Measurements from ENCODE around the gene RAB1A.
A peak's percentile ranks its signal among the peaks of the same experiment; 100 is the strongest.

Gene RAB1A

DNA sequence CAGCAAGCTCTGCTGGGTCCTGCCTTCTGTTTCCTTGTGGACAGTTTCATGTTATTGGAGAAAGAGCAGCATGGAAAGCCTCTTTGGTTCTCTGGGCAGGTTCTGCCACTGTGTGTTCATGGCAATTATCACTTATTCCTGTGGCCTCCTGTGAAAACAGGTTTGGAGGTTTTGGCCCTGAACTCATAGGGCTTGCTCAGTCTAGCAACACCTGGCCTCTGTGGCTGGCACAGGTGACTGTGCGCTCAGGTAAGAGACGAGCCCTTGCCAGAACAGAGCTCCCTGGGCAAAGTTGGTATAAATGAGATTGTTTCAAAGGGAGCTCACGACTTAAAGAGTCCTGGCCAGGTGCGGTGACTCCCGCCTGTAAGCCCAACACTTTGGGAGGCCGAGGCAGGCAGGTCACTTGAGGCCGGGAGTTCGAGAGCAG is 68.0 kb downstream of the RAB1A start:
- no peak for DNase-seq (ENCODE audit: low read depth, low spot score)

DNA sequence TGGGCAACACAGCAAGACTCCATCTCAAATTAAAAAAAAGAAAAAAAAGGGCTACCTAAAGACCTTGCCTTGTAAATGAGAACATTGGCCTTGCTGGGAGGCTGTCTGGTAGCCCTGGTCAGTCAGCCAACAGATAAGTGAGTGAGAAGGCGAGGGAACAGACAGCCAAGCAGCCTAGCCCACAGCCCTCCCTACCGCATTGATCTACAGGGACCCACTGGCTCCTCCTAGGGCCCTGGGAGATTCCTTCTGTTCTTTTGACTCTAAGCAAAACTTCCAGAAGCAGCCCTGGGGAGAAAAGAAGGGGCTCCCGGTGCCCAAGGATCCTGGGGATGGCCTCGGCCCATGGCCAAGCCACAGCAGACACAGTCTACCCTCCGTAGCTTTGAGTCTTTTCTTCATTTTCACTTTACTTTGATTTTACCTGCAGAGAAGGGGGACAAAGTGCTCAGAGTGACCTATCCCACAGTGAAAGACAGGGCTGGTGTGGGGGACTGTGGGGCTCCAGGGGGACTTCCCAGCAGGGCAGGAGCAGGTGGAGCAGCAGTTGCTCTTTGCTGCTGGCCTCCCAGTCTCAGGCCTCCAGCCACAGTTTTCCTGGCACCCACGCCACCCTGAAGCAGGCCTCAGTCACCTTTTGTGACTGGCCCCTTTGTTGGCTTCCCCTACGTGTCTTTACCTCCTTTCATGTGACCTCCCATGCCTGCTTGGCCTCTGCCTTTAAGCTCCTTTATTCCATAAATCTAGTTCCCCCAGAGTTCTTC is 68.6 kb downstream of the RAB1A start:
- DNase-seq (ENCODE audit: low read depth, low spot score) = no peak

DNA sequence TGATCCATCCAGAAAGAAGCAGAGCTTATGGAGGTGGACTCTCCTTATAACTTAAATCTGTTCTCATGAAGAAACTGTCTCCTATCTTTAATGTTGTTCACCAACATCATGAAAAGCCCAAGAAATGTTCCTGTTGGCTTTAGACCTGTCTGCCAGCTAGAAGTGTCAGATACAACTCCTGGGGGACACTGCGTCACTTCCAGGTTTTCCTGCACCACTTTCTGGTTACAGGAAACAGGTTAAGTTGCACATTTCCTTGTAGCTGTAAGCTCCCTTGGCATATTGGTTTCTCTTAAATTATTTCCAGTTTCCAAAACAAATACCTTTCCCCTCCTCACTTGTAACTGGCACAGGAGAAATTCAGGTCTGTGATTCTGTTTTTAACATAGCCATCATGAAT is 70.8 kb downstream of the RAB1A start:
- DNase-seq (ENCODE audit: low read depth, low spot score) = no peak

DNA sequence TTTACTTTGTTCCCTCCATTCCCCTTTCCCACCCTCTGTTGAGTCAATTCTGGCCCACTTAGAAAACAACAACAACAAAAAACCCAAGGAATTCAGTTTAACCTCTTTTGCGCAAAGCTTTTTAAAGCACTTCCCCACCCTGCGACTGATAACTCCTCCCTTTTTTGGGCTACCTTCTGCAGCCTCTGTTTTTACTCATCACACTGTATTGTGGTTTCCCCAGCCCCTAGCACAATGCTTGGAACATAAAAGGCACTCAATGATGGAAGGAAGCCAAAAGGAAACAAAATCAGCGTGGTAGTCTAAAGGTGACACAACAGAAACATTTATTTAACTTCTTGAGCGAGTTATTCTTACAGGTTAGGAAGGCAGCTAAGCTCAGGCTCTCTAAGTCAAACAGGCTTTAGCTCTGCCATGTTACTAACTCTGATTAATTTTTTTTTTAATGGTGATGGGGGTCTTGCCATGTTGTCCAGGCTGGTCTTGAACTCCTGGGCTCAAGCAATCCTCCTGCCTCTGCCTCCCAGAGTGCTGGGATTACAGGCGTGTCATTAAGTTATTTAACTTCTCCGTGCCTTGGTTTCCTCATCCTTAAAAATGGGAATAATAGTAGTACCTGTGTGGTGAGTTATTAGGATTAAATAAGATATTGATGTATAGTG is 72.4 kb downstream of the RAB1A start:
- no peak for DNase-seq (ENCODE audit: low read depth, low spot score)

DNA sequence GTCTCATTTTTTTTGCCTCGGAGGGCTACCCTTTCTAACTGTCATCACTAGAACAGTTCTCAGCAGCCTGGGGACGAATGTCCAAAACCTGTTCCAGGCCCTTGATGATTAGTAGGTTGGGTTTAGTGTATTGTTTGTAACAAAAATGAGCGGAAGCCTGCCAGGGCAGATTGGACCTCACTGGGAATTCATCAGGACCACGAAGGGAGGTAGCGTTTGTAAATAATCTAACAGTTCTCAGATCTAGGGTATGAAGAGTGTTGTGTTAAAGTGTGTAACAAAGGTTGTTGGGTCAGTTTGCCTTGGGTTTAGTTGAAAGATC is 72.9 kb downstream of the RAB1A start:
- no peak for DNase-seq (ENCODE audit: low read depth, low spot score)

DNA sequence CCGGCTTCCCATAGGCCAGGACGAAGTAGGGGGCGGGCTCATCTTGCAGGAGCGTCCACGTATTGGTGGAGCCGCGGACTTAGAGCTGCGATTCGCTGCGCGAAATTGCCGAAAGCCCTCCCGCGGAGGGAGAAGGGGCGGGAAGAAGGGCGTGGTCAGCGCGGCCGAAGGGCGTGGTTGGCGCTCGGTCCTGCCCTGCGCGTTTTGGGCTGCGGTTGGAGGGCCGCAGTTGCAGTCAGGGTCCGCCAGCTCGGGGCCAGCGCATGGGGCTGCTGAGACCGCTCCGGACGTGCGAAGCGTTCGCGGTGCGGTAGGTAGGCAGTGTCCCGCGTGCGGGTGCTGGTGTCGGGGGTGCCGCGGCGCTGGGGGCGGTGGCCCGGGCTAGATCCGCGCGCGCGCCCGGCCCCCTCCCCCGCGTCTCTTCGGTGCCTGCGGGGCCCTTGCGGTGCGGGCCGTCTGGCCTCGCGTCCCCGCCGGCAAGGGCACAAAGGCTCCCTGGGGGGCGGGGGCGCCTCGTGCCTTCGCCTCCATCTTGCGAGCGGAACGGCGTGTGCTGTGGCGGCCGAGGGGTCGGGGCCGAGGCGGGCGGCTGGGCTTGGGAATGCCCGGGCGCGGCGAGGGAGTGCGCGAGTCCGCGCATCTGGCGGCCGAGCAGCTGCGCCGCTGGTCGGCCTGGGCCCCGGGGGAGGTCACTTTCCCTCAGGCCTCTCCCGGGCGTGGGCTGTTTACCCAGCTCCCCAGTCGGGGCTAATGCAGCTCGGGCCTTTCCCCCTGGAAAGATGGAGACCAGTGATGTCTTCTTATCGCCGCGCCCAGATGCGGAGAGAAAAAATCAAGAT is 73.5 kb downstream of the RAB1A start, which contains the start of gene CEP68:
Gene CEP68, plus strand, starts transcription at position 202 of the 839 bp plus-strand sequence. CDS start 13,029 bp downstream, outside the sequence.
- peak; percentile 95 for DNase-seq (ENCODE audit: low read depth, low spot score)

DNA sequence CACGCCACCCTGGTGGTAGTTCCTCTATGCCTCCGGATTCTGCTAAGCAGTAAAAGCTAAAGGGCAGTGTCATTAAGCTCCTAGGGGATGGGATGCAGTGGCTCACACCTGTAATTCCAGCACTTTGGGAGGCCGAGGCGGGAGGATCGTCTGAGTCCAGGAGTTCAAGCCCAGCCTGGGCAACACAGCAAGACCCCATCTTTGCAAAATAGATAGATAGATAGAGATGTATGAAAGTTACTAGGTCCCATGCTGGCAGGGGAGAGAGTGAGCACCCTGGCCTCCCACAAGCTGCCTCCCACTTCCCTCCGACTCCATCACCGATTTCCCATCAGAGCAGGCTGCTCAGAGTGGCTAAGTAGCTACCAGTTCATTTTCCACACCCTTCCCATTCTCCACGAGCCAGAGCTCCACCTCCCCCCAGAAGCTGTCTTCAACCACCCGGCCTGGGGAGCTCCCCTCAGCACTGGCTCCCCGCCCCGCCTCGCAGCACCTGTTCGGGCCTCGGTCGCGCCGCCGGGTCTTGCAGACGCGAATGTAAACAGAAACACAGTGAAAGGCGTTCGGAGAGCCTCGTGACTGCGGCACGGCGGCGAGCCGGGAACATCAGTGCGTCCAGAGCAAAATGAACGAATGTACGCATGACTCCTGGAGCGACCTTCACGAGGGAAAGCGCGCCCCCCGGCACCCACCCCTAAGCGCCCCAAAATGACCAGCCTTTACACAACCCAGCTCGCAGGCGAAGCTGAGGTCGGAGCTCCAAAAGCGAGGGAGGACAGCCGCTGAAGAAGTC is 74.3 kb downstream of the RAB1A start:
- no peak for DNase-seq (ENCODE audit: low read depth, low spot score)

DNA sequence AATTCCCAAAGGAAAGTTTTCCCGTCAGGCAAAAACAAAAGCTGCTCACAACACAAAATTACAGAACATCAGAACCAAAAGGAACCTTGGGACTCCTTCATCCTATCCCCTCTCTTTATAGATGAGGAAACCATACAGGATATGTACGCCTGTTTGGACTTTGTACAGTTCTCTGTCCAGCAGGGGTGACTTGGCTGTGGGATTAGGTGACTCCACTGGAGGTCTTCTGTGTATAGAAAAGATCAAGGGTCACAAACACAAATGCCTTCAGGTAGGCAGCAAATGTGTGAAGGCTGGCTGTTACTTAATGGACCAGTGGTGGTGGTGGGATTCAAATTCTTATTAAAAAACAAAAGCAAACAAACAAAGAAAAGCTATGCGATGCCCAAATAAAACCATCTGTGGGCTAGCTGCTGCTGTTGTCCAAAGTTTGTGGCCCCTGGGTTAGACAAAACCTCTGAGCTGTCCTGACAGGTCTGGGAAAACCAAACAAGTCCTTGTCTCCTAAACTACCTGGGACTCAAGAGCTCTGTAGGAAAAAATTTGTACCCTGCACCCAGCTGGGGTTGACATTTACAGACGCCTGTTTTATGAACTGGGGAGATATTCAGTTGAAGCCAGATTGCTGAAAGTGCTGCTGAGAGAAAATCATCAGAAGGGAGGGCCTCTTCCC is 75.0 kb downstream of the RAB1A start:
- DNase-seq (ENCODE audit: low read depth, low spot score) = no peak

DNA sequence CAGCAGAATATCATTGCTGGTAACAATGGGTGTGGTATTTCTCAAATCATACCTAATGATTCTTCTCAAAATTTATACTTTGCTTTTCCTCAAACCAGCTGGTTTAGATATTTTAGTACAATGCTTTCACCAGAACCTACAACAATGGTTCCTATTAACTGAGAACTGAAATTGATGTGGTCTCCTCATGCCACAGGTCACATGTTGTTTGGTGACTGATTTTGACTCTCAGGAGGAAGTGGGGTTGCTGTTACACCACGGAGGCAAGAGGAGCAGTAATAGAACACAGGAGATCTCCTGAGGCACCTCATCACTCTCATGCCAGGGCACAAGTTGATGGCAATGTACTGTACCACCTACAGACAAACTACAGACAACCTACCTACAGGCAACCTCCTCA is 76.7 kb downstream of the RAB1A start:
- DNase-seq (ENCODE audit: low read depth, low spot score) = no peak

DNA sequence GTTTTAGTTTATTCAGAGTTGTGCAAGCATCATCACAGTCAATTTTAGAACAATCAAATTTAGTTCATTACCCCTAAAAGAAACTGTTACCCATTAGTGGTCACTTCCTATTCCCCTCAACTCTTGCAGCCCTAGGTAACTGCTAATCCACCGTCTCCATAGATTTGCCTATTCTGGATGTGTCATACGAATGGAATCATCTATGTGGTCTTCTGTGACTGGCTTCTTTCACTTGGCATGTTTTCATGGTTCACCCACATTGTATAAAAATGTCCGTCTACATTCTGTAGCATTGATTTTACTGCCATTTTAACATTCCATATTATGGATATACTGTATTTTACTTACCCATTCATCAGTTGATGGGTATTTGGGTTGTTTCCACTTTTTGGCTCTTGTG is 79.0 kb downstream of the RAB1A start:
- no peak for DNase-seq (ENCODE audit: low read depth, low spot score)

DNA sequence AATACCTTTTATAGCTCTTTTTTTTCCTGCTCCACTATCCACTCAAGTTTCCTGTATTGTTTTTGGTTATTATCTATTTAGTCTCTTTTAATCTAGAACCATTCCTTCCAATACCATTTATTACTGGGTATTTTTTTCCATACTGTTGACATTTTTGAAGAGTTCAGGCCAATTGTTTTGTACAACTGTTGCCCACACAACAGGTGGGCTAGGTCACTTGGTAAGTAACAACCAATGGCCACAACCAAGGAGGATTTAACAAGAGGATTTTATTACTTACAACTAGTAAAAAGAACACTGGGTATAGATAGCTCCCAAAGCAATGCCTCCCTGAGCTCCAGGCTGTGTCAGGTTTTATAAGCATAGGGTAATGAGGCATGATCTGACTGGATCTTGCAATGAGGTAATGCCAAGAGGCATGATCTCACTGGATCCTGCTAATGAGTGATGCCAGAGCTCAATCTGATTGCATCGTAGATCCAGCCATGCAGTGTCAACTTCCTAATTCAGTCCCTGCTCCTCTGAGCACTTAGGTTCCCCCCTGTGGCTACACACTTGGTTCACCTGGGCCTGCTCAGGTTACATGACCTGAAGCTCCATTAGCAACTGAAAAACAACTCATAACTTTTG is 80.8 kb downstream of the RAB1A start:
- DNase-seq (ENCODE audit: low read depth, low spot score) = no peak

DNA sequence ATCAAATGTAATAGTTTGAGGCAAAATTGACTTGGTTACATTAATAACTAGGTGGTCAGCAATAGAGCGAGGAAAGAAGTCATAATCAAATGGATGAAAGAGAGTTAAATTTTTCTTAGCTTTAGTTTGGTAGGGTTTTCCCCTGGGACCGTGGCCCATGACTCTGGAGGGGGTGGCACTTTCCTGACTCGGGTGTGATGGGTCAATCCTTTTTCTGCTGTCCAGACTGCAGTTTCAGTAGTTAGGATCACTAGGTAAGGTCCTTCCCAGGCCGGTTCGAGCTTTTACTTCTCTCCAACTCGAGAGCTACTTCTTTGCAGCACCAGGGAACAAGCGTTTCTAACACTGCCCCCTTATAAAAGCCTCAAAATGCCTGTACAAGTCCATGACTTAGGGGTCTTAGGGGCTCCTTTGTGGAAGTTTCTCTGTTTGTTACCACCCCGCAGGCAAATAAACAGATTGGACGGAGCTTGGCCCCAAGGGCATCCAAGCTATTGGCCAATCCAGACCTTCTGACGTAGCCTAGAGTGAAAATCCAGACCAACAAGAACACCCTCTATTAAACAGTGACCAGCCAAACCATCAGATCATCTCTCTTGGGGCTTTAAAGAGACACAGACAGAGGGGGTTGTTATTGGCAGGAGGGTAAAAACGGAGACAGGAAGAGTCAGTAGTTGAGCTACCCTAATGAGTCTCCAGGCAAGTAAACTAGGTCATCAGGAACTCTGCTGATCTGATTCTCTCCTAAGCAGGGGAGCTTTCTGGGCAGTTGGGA is 83.1 kb downstream of the RAB1A start:
- DNase-seq (ENCODE audit: low read depth, low spot score) = no peak

DNA sequence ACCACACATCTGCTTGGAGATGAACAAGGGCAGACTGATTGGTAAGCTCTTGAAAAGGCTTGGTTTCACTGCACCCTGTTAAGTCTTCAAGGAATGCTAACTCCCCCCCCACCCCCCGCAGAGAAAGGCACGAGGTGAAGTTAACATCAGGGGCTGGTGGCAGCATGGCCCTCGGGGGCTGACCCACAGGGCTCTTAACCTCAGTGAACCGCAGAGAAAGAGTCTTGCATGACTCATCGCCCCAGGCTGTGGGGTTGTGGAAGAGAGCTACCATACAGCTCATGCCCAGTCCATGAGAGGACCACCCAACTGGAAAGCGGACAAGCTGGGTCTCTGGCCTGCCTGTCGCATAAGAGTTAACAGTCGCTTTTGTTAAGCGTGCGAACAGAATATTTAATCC is 84.3 kb downstream of the RAB1A start:
- DNase-seq (ENCODE audit: low read depth, low spot score) = no peak

DNA sequence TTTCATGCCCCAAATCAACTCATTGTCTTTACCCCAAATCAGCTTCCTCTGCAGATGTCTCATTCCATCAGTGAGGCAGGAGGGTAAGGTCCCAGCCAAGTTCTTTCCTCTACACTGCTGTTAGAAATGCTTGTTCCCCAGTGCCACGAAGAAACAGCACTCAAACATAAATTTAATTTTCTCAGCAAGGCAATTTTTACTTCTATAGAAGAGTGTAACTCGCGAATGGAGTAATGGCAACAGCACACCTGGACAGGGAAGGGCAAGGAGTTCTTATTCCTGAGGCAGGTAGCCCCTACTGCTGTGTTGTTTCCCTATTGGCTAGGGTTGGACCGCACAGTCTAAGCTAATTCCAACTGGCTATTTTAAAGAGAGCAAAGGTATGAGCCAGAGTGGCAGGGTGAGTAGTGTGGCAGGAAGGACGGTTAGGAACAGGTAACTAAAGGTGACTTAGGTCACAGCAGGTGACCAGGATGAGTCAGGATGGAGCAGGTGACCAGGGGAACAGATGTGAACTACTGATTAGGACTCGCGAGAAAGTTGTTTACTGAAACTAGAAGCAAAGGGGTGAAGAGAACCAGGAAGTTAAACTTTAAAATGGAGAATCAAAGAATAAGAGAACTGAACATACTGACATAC is 85.7 kb downstream of the RAB1A start:
- no peak for DNase-seq (ENCODE audit: low read depth, low spot score)

DNA sequence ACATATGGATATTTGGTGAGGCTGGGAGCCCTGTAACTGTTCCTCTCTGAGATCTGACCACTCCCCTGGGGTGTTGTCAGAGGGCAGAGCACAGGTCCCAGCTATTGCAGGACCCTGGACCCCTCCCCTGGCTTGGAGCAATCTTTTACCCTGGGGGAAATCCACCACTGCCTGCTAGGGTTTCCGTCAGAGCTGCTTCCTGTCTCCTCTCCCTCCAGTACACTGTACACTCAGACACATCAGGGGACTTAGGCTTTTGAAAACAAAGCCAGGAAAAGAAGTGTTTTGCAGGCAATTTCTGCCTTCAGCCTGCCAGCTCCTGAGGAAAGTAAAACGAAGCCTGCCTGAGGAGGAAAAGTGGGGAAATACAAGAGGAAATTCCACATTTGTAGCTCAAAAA is 86.9 kb downstream of the RAB1A start:
- DNase-seq (ENCODE audit: low read depth, low spot score) = no peak

DNA sequence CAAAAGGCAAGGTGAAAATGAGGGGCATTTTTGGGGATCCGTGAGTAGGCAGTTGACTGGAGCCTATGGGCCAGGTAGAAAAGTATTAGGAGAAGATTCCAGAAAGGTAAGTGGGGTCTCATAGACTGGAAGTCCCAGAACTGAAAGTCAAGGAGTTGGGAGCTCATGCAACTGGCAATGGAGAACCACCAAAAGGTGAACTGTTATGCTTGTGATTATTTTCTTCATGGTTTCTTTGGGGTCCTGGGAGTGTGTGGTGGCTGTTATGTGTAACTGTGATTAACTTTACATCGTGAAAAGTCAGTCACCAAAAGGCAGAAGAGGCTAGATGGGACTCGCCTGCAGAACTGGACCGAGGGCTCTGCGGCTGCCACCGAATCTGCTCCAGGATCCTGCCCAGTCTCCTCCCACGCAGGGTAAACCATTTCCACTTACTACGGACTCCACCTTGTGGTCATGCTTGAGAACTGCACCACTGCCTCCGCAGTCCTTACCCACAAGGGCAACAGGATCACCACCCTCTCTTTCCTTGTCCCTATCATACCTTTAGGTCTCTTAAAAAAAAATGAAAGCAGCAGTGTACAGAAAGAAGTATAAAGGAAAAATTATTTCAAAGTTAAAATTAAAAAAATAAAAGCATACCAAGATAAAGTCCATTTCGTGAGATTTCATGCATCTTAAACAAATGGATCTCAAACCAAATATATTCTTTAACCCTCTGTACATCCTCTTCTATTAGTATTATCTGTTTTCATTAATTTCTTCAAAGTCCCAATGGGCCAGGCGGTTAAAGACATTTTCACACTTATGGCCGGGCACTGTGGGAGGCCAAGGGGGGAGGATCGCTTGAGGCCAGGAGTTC is 89.3 kb downstream of the RAB1A start:
- DNase-seq (ENCODE audit: low read depth, low spot score) = peak; percentile 70

DNA sequence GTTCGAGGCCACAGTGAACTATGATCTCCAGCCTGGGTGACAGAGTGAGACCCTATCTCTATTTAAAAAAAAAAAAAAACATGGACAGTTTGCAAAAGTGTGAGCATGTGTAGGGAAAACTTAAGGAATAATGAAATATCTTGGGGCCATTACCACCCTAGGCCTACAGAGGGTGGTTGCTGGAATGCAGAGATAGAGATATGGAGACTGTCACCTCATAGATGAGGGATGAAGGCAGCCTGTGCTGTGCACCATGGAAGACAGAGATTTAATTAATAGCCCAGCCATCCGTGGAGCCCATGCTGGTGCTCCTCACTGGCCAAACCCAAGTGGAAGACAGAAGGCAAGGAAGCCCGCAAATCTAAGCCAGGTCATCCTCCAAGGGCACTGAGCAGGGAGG is 90.3 kb downstream of the RAB1A start:
- no peak for DNase-seq (ENCODE audit: low read depth, low spot score)

DNA sequence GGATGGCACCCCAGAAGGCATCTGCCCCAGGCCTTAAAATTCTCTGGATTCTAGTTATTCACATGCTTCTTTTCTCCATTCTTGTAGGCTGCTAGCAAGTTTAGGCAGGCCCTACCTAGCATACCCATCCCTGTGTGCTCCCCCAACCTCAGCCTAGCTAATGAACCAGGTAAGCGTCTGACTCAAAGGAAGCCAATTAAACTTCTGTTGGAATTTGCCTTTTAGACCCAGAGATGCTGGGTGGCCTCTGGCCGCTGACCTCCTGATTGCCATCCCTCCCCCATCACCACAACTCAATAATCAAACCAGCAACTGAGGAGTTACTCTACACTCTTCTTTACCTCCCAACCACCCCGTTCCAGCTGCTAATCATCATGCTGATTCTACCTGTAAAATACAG is 92.7 kb downstream of the RAB1A start:
- no peak for DNase-seq (ENCODE audit: low read depth, low spot score)
